Thyroid gland (tissue), 4 donors: ENCODE measurements around the gene PLET1.

Source experiments
- CTCF ChIP-seq, 6 experiments: fragments of 200-600 bp in 3 of 6; fragments of 450-650 bp in 3 of 6; sonication (generic) in 3 of 6; IDR thresholded peaks; one replicate each; pipeline ENCODE4 v1.5.1; 2016 to 2019; ENCODE audit warnings: antibody characterized with exemption in 6 of 6, mild to moderate bottlenecking in 2 of 6, inconsistent platforms in 1 of 6, moderate library complexity in 1 of 6
- POLR2A ChIP-seq, 2 donors: fragments of 450-650 bp; IDR thresholded peaks; one replicate each; pipeline ENCODE4 v1.6.1; 2017; ENCODE audit warnings: antibody characterized with exemption in 2 of 2, mild to moderate bottlenecking in 2 of 2, moderate library complexity in 1 of 2

- TF ChIP-seq POLR2A (IDR thresholded peaks at IDR 0.05): no peak
- no peak for TF ChIP-seq CTCF (IDR thresholded peaks at IDR 0.05)
Measured at GRCh38 chr11:112267188-112267591, 6.5 kb upstream of the PLET1 start.
